Endothelial cell of umbilical vein (primary cell): ENCODE data around the gene SLC6A19.

ENCODE experiments used
- CTCF ChIP-seq, 2 donors: IDR thresholded peaks; 1 replicate in 1 of 2; 2 replicates in 1 of 2; pipeline ENCODE4 v1.5.1; 2011; ENCODE audit warnings: low read length in 2 of 2, mild to moderate bottlenecking in 2 of 2, moderate library complexity in 2 of 2, control low read depth in 1 of 2, inconsistent platforms in 1 of 2, low read depth in 1 of 2; ENCODE audit not compliant: insufficient read depth in 1 of 2; ENCODE audit errors: extremely low read depth in 1 of 2
- POLR2A ChIP-seq: IDR thresholded peaks from 2 replicates; pipeline ENCODE4 v1.6.1; 2012; ENCODE audit warnings: low read depth, mild to moderate bottlenecking, control low read depth, low read length

GRCh38 chr5:1216918-1217295, 15.5 kb downstream of the SLC6A19 start:
- TF ChIP-seq CTCF (IDR thresholded peaks at IDR 0.05; ENCODE audit: extremely low read depth in 1 of 2, insufficient read depth in 1 of 2, low read depth in 1 of 2, low read length in 2 of 2) (no peak), POLR2A (no peak)
